HG02885 (cell line): ENCODE results near the gene PPP3CB.
"Not testable (repeated sequence)": the region's sequence is repeated elsewhere in the genome, so short reads cannot be mapped to it uniquely, and the experiment has no call there.

Source experiments
- ATAC-seq: cut with Tn5 transposase; IDR thresholded peaks from one replicate; pipeline ENCODE4 v1.9.1; 2021; ENCODE audit warnings: mild to moderate bottlenecking; ENCODE audit not compliant: unreplicated experiment, poor library complexity

PPP3CB gene

DNA sequence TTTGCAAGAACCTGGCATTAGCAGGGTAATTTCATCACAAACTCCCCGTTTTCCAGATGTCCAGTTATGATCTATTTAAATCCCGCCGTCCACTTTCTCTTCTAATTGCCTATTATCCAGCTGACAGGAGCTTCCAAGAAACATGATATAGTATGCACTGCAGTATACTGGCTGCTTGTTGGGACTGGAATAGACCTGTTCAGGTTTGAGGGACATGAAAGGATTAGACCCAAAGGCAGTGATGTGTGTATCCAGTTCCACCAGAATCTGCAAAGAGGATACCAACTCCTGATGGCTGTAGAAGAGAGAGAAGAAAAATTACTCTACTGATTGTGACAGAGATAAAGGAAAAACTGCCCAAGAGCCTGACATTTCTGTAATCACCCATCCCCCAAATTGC is 71.3 kb downstream of the PPP3CB start:
- no peak for ATAC-seq

DNA sequence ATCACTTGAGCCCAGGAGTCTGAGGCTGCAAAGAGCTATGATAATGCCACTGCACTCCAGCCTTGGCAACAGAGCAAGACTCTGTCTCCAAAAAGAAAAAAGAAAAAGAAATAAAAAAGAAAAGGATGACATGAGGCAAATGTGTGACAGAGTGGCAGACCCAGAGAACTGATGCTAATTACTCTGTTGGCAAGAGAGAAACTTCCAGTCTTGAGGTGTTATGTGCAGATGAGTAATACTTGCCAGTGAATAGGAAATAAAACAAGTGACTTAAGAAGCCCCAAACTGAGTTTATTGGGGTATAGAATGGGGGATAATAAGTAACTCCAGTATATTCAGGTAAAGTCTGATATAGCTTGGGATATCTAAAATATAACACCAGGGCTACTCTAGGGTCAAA is 72.5 kb downstream of the PPP3CB start:
- no peak for ATAC-seq

DNA sequence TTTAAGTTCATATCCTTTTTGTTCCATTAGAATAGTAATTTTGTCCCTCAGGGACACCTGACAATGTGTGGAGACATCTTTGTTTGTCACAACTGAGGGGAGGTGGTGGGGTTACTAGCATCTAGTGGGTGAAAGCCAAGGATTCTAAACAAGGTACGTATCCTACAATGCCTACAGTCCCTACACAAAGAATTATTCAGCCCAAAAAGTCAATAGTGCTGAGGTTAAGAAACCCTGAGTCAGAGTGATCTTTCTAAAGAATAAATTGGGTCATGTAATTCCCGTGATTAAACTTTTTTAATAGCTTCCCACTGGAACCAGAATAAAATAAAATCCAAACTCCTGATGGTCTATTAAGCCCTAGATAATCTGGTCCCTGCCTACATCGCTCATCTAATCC is 79.3 kb downstream of the PPP3CB start:
- ATAC-seq, result no peak

DNA sequence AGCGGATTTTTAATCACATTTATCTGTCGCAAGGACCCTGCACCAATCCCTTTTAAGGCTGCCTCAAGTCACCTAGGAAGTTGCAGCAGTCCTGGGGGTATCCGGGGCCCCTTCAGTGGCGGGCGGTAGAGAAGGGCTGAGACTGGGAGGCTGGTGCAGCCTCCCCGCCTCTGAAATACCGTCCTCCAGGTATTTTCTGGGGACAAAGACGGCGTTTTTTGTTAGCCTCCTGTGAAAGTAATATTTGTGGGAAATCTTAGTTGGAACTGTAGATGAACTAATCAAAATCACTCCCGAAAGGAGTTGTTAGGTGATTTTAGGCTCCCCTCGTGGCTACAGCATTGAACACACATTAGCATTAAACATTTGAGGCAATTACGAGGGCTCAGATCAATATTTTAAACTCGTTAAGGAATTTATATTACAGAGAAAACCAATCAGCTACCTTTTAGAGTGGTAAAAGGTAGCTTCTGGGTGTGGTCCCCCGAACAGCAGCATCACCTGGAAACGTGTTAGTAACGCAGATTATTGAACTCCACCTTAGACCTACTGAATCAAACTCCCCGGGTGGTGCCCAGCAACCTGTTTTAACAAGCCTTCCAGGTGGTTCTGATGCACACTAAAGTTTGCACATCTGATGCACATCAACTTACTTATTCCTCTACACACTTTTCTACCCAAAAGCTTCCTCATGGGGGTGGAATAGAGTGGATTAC is 81.4 kb downstream of the PPP3CB start:
- ATAC-seq, result peak; percentile 40

DNA sequence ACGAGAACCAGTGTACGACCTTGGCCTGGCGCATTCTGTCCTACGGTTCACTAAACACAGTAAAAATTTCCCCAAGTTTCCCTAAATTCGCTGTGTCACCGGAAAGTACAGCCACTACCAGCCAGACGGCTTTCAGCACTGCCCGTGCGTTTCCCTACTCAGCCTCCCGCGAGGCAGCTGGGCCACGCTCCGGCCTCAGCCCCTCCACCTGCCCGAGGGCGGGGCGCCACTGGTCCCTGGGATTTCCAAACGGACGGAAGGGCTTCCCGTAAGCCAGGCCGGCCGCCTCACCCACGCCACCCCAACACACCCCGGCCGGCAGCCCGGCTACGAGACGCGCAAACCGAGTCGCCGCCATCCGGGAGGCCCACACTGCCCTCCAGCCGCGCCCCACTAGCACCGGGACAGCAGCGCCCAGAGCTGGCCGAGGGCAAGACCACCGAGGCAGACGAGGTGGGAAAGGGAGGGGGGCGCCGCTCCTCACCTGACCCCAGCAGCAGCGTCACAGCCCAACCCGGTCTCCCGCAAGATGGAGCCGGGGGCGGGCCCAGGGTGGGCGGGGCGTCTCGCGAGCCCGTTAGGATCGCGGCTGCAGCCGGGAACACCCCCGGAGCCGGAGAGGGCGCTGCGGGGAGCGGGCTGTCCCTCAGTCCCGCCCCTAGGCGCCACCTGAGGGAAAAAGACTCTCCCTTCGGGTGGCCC is 82.1 kb downstream of the PPP3CB start, which contains the start of gene ANXA7:
ANXA7 (minus strand) TSS at position 531 of the 702 bp plus-strand sequence. CDS start 13,202 bp downstream, outside the sequence.
- peak; percentile 93 for ATAC-seq

DNA sequence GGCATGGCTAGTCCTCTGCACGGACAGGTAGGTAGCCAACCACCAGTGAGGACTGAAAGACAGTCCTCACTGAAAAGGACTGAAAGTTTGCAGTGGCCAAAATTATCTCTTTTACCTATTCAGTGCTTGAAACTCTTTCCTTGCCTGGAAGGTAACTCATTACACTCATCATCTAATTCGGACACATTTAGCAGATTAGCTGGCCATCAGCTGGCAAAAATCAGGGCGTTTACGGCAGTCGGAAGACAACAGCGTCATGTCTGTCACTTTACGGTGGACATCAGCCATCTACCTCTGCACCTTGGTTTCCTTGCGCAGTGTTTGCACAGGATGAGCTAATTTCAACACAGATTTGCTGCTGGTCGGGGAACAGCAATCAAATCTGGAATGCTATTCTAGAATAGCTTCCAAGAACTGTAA is 82.7 kb downstream of the PPP3CB start:
- ATAC-seq, result peak; percentile 26

DNA sequence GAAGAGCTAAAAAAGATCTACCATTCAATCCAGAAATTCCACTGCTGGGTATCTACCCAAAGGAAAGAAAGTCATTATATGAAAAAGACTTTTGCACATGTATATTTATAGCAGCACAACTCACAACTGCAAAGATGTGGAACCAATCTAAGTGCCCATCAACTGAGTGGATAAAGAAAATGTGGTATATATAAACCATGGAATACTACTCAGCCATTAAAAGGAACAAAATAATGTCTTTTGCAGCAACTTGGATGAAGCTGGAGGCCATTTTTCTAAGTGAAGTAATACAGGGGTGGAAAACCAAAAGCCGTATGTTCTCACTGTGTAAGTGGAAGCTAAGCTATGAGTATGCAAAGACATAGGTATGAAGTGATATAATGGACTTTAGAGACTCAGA is 84.9 kb downstream of the PPP3CB start:
- no peak for ATAC-seq

DNA sequence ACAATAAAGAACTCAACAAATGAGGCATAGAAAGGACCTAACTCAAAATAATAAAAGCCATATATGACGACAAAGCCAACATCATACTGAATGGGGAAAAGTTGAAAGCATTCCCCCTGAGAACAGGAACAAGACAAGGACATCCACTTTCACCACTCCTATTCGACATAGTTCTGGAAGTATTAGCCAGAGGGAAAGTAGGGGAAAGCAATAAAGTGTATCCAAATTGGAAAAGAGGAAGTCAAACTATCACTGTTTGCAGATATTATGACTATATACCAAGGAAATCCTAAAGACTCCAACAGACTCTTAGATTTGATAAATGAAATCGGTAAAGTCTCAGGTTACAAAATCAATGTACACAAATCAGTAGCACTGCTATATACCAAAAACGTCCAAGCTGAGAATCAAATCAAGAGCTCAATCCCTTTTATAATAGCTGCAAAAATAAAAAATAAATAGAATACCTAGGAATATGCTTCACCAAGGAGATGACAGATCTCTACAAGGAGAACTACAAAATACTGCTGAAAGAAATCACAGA is 86.8 kb downstream of the PPP3CB start:
- no peak for ATAC-seq

DNA sequence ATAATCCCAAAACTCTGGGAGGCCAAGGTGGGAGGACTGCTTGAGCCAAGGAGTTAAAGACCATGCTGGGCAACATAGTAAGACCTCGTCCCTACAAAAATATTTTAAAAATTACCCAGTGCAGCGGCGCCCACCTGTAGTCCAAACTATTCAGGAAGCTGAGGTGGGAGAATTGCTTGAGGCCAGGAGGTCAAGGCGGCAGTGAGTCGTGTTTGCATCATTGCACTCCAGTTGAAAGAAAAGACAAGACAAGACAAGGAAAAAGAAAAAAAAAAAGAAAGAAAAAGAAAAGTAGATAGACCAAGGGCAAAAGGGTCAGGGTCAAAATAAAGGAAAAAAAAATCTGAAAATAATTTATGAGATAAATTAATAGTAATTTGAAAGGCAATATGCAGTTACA is 87.8 kb downstream of the PPP3CB start:
- ATAC-seq, result no peak

DNA sequence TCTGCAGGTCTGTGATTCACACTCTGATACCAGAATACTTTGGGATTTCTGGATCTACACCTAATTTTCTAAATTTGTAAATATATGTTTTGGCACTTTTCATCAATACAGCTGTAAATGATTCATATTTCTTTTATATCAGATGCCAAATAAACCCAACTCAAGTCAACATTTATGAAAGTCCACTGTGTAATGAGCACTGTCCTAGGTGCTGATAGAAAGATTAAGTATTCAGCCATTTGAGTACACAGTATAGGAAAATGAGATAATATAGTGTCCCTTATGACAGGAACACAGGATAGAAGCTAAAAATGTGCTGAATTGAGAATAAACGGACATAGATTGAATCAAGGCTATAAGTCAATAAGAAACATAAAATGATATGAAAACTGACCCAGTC is 88.3 kb downstream of the PPP3CB start:
- ATAC-seq, result no peak

DNA sequence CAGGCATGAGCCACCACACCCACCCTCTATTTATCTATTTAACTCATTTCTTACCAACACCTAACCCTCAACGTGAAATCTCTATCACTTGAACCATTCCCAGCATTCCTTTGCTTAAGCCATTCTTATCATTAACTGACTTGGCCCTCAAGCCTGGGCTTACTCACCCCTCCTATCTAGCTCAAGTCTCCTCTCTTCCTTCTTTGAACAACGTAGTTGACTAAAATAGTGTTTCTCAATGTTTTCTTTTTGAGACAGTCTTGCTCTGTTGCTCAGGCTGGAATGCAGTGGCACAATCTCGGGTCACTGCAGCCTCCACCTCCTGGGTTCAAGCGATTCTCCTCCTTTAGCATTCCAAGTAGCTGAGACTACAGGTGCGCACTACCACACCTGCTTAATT is 89.0 kb downstream of the PPP3CB start:
- no peak for ATAC-seq

DNA sequence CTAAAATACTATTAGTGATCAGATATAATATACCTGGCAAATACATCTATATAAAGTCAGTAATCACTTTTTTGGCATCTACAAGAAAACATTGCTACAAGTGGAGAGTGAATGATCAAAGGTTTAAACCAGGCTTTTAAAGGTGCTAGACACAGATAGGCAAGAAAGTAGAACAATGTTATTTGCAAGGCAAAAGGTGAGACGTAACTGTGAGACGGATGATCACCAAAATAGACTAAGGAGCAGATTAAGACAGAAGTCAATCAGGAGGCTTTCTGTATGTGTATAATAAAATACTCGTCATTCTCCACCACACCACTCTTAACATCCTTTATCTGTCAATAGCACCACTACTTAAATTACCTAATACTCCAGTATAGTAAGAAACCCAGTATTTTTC is 90.3 kb downstream of the PPP3CB start:
- ATAC-seq, result no peak

DNA sequence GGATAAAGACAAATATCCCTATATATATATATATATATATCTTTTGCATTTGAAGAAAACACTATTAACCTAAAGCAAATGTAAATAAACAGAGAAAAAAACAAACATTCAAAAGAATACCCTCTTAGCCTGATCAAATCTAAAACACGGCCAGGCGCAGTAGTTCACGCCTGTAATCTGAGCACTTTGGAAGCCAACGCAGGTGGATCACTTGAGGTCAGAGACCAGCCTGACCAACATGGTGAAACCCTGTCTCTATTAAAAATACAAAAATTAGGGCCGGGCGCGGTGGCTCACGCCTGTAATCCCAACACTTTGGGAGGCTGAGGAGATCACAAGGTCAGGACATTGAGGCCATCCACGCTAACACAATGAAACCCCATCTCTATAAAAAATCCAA is 91.1 kb downstream of the PPP3CB start:
- no peak for ATAC-seq

DNA sequence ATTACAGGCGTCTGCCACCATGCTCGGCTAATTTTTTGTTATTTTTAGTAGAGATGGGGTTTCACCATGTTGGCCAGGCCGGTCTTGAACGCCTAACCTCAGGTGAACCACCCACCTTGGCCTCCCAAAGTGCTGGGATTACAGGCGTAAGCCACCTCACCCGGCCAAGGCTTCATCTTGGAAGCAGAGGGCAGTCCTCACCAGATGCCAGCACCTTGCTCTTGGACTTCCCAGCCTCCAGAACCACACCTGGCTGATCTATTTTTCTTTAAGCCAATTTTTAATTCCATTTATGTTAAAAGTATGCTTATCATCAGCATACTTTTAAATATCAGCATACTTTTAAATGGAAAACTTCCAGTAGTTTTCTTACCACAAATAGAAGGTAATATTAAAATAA is 94.2 kb downstream of the PPP3CB start:
- no peak for ATAC-seq

DNA sequence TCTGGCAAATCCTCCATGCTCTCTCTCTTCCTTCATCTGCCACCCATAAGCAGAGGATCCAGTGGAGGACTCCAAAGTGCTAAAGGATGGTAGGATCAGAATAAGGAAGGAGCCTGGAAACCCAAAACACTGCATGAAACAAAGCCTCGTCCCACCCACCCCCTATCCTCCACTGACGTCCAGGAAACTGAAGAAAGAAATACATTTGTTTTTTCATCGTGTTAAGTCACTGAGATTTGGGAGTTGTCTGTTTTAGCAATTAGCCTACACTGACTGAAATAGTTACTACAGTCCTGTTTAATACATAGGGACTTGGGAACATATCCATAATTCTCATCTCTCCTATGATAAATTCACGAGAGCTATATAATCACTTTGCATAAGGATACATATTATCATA is 96.8 kb downstream of the PPP3CB start:
- no peak for ATAC-seq

DNA sequence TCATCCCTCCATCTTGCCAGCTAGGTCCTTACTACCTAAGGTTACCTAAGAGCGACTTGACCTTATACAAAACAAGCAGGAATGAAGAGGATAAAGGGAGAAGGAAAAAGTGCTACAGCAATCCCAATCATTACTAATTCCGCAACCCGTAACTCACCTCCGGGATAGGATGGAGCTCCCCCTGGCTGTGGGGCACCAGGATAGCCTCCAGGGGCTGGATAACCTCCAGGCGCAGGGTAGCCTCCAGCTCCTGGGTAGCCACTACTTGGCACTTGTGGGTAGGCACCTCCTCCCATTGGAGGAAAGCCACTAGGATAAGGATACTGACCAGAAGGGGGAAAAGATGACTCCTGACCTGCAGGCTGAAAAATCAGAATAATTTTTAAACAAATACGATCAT is 97.8 kb downstream of the PPP3CB start:
- no peak for ATAC-seq

DNA sequence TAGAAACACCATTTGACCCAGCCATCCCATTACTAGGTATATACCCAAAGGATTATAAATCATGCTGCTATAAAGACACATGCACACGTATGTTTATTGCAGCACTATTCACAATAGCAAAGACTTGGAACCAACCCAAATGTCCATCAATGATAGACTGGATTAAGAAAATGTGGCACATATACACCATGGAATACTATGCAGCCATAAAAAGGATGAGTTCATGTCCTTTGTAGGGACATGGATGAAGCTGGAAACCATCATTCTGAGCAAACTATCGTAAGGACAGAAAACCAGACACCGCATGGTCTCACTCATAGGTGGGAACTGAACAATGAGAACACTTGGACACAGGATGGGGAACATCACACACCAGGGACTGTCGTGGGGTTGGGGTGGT is 101.5 kb downstream of the PPP3CB start:
- ATAC-seq, result not testable (repeated sequence)

DNA sequence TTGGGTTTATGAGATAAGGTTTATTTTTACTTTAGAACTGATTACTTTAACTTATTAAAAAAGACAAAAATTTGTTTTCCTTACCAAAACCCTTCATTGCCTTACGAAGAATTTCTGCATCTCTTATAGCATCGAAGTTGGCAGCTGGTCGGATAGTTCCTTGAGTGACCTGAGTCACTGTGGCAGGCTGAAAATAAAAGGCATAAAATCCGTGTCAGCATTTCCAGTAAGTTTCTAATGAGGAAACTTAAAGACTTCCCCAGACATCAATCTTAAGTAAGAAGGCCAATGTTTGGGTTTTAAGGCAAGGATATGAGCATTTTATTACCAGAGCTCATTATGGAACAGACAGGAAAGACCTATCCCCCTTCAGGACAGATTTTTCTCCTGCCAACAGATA is 107.6 kb downstream of the PPP3CB start:
- no peak for ATAC-seq

DNA sequence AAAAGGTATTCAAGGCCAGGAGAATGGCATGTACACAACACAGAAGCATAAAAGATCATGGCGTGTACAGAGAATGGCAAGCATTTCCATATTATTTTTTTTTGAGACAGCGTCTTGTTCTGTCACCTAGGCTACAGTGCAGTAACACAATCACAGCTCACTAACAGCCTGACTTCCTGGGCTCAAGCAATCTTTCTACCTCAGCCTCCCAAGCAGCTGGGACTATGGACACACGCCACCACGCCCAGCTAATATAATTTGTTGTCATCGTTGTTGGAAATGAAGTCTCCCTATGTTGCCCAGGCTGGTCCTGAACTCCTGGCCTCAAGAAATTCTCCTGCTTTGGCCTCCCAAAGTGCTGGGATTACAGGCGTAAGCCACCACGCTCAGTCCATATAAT is 109.2 kb downstream of the PPP3CB start:
- ATAC-seq, result no peak
